ENCODE data around the gene CLN5. TPM values are rescaled to one million over a fixed set of nuclear protein-coding genes. Genes with fewer than 3 reads are reported as not detected.

The CLN5 gene
- total RNA-seq, 1 donor from 2014 or later, result 23.6 TPM

- no peak overlapping the region for H3K27ac Mint-ChIP-seq
- no peak for ATAC-seq (ENCODE audit: low read depth)
- CTCF ChIA-PET, result no interaction called here
- no peaks in the 10 kb centered on the region for H3K9me3 Mint-ChIP-seq
- H3K4me1 Mint-ChIP-seq, result peaks cover 66% of the 10 kb centered on the region
- intact Hi-C loops (cut with micrococcal nuclease), result no loop called here
- TF ChIP-seq CTCF (IDR thresholded peaks at IDR 0.05), result no peak
- no peak for DNase-seq
- H3K36me3 Mint-ChIP-seq (ENCODE audit: low read depth), result peaks cover 49% of the 10 kb centered on the region
- no peaks in the 10 kb centered on the region for H3K27me3 Mint-ChIP-seq
- H3K4me3 Mint-ChIP-seq, result no peak overlapping the region
- POLR2A ChIA-PET, result no interaction called here
Observed at GRCh38 chr13:77022341-77022740, 30.5 kb downstream of the CLN5 start.

GRCh38 chr13:77026255-77026860 is 34.5 kb downstream of the CLN5 start:
- Mint-ChIP-seq H3K4me3 (peak overlapping the region; percentile 97), H3K27ac (peak overlapping the region; percentile 90), H3K27me3 (no peaks in the 10 kb centered on the region), H3K4me1 (peaks cover 60% of the 10 kb centered on the region), H3K9me3 (no peaks in the 10 kb centered on the region), H3K36me3 (ENCODE audit: low read depth) (peaks cover 27% of the 10 kb centered on the region)
- TF ChIP-seq CTCF (IDR thresholded peaks at IDR 0.05), result no peak
- POLR2A ChIA-PET, result interaction anchor here (0.6 to 4.7 kb wide), 12 partner anchors 9 to 1387 kb away, joined by 3 to 76 read pairs (median 6); partner anchors contain the start of genes CLN5 and KCTD12
- peak; percentile 68 for ATAC-seq (ENCODE audit: low read depth)
- intact Hi-C loops (cut with micrococcal nuclease), result loop anchor here (1.0 to 2.0 kb wide), 3 partner anchors 34 to 302 kb away; partner anchors contain the start of gene CLN5
- peak; percentile 73 for DNase-seq
- CTCF ChIA-PET, result interaction anchor here (1.3 to 2.3 kb wide), 2 partner anchors 33 to 46 kb away, joined by 3 to 7 read pairs; no protein-coding TSS in a partner anchor

GRCh38 chr13:77026861-77027621 is 35.2 kb downstream of the CLN5 start, which contains the start of gene FBXL3:
Gene FBXL3 (minus strand): TSS chr13:77027159. CDS start chr13:77021860, 5,299 bp downstream.
- no peak for TF ChIP-seq CTCF (IDR thresholded peaks at IDR 0.05)
- intact Hi-C loops (cut with micrococcal nuclease), result loop anchor here (1.0 to 2.0 kb wide), 5 partner anchors 35 to 670 kb away; partner anchors contain the start of genes CLN5 and SLAIN1
- ATAC-seq (ENCODE audit: low read depth), result peak; percentile 59
- H3K4me1 Mint-ChIP-seq, result peaks cover 53% of the 10 kb centered on the region
- POLR2A ChIA-PET, result interaction anchor here (0.6 to 4.7 kb wide), 12 partner anchors 10 to 435 kb away, joined by 3 to 76 read pairs (median 5); partner anchors contain the start of genes CLN5 and KCTD12
- no peaks in the 10 kb centered on the region for H3K9me3 Mint-ChIP-seq
- H3K36me3 Mint-ChIP-seq (ENCODE audit: low read depth), result peaks cover 23% of the 10 kb centered on the region
- peak within 1 kb of the TSS; percentile 98 for H3K4me3 Mint-ChIP-seq
- CTCF ChIA-PET, result interaction anchor here (2.3 kb wide), 1 partner anchor 34 kb away, joined by 7 read pairs; no protein-coding TSS in a partner anchor
- H3K27me3 Mint-ChIP-seq, result no peaks in the 10 kb centered on the region
- H3K27ac Mint-ChIP-seq, result peak within 1 kb of the TSS; percentile 96
- DNase-seq, result no peak

GRCh38 chr13:77028202-77028601 is 36.3 kb downstream of the CLN5 start:
- Mint-ChIP-seq H3K4me3 (peak overlapping the region; percentile 98), H3K27ac (no peak overlapping the region), H3K4me1 (peaks cover 42% of the 10 kb centered on the region), H3K36me3 (ENCODE audit: low read depth) (peaks cover 17% of the 10 kb centered on the region), H3K9me3 (no peaks in the 10 kb centered on the region), H3K27me3 (no peaks in the 10 kb centered on the region)
- no peak for ATAC-seq (ENCODE audit: low read depth)
- TF ChIP-seq CTCF (IDR thresholded peaks at IDR 0.05), result no peak
- POLR2A ChIA-PET, result interaction anchor here (1.1 to 4.7 kb wide), 2 partner anchors 16 to 35 kb away, joined by 3 to 76 read pairs; partner anchors contain the start of gene CLN5
- intact Hi-C loops (cut with micrococcal nuclease), result no loop called here
- CTCF ChIA-PET, result no interaction called here
- DNase-seq, result no peak

- Mint-ChIP-seq H3K4me1 (peaks cover 30% of the 10 kb centered on the region), H3K9me3 (no peaks in the 10 kb centered on the region), H3K4me3 (no peak overlapping the region), H3K27ac (no peak overlapping the region), H3K27me3 (no peaks in the 10 kb centered on the region), H3K36me3 (ENCODE audit: low read depth) (peaks cover 10% of the 10 kb centered on the region)
- ChIA-PET CTCF (no interaction called here), POLR2A (no interaction called here)
- TF ChIP-seq CTCF (IDR thresholded peaks at IDR 0.05), result no peak
- ATAC-seq (ENCODE audit: low read depth) (no peak), DNase-seq (no peak)
- intact Hi-C loops (cut with micrococcal nuclease), result no loop called here
Observed at GRCh38 chr13:77029436-77029835, 37.6 kb downstream of the CLN5 start.

Data from activated B cell treated with CpG ODN at 0.5 μM for 24 hours (primary cell).